Superior temporal gyrus (tissue), 1 donor: ENCODE measurements around the gene CACNA1B.
"Not testable (repeated sequence)": the region's sequence is repeated elsewhere in the genome, so short reads cannot be mapped to it uniquely, and the experiment has no call there.

ENCODE experiments used
- DNase-seq: peaks from one replicate; pipeline ENCODE4 v3.0.0-alpha.2; 2016; ENCODE audit errors: extremely low spot score

The CACNA1B gene

GRCh38 chr9:138099803-138100598 is 222.4 kb downstream of the CACNA1B start:
- DNase-seq = no peak

- no peak for DNase-seq
Observed at GRCh38 chr9:138100711-138101350, 223.2 kb downstream of the CACNA1B start.

GRCh38 chr9:138101444-138102234 is 224.1 kb downstream of the CACNA1B start:
- no peak for DNase-seq

- DNase-seq = no peak
Observed at GRCh38 chr9:138102246-138103051, 224.9 kb downstream of the CACNA1B start.

- no peak for DNase-seq
Observed at GRCh38 chr9:138103111-138103848, 225.7 kb downstream of the CACNA1B start.

- no peak for DNase-seq
Observed at GRCh38 chr9:138103849-138104206, 226.2 kb downstream of the CACNA1B start.

GRCh38 chr9:138104251-138105122 is 226.9 kb downstream of the CACNA1B start:
- DNase-seq = no peak

- DNase-seq = no peak
Observed at GRCh38 chr9:138105123-138105415, 227.5 kb downstream of the CACNA1B start.

- DNase-seq = no peak
Observed at GRCh38 chr9:138105561-138106505, 228.3 kb downstream of the CACNA1B start.

GRCh38 chr9:138107039-138107438 is 229.5 kb downstream of the CACNA1B start:
- not testable (repeated sequence) for DNase-seq

GRCh38 chr9:138111607-138112006 is 234.0 kb downstream of the CACNA1B start:
- DNase-seq = no peak

- no peak for DNase-seq
Observed at GRCh38 chr9:138112090-138112748, 234.6 kb downstream of the CACNA1B start.

- no peak for DNase-seq
Observed at GRCh38 chr9:138112791-138113600, 235.4 kb downstream of the CACNA1B start.

- not testable (repeated sequence) for DNase-seq
Observed at GRCh38 chr9:138113701-138114325, 236.2 kb downstream of the CACNA1B start.

GRCh38 chr9:138114501-138115245 is 237.1 kb downstream of the CACNA1B start:
- no peak for DNase-seq

- no peak for DNase-seq
Observed at GRCh38 chr9:138115506-138115905, 237.9 kb downstream of the CACNA1B start.
